Left ventricle myocardium inferior (tissue), 1 donor: ENCODE measurements around the gene IBTK. TPM values are rescaled to one million over a fixed set of nuclear protein-coding genes. Genes with fewer than 3 reads are reported as not detected.

Experiments used
- DNase-seq: peaks from one replicate; pipeline ENCODE4 v3.0.0-alpha.2; 2020
- H3K27ac ChIP-seq: fragments of 200-600 bp; replicated peaks from 2 replicates; pipeline ENCODE4 v1.8.0; 2021
- H3K27me3 ChIP-seq: fragments of 200-600 bp; 2 replicates; pipeline ENCODE4 v1.8.0; 2021; ENCODE audit warnings: low read depth
- H3K36me3 ChIP-seq: fragments of 200-600 bp; 2 replicates; pipeline ENCODE4 v1.8.0; 2021
- H3K4me1 ChIP-seq: fragments of 200-600 bp; 2 replicates; pipeline ENCODE4 v1.8.0; 2021
- H3K4me3 ChIP-seq: fragments of 200-600 bp; 2 replicates; pipeline ENCODE4 v1.8.0; 2021; ENCODE audit warnings: mild to moderate bottlenecking, moderate library complexity
- H3K9me3 ChIP-seq: fragments of 200-600 bp; replicated peaks from 2 replicates; pipeline ENCODE4 v1.8.0; 2021
- intact Hi-C: fragments of 100-400 bp; cut with micrococcal nuclease; formaldehyde crosslinking; loops from one replicate; pipeline ENCODE4 v1.11.0; 2022
- total RNA-seq: library from RNA; stranded (reverse); fragmentation: NEBNext Ultra II Directional; extraction: Animal tissue kit (Norgen Biotek cat#: 25700); gene quantifications from one replicate; pipeline ENCODE4 v1.2.1, GENCODE V29; 2021
- TF ChIP-seq, protein P1 (sequence below): fragments of 200-600 bp; IDR thresholded peaks from 2 replicates; pipeline ENCODE4 v1.8.0; 2021; ENCODE audit warnings: antibody characterized with exemption, mild to moderate bottlenecking, borderline replicate concordance
- donor health status: DM: no; HTN: yes; CAD: no; lungs with severe emphysema.

Gene IBTK
- total RNA-seq, 1 donor from 2014 or later = 28.5 TPM

DNA sequence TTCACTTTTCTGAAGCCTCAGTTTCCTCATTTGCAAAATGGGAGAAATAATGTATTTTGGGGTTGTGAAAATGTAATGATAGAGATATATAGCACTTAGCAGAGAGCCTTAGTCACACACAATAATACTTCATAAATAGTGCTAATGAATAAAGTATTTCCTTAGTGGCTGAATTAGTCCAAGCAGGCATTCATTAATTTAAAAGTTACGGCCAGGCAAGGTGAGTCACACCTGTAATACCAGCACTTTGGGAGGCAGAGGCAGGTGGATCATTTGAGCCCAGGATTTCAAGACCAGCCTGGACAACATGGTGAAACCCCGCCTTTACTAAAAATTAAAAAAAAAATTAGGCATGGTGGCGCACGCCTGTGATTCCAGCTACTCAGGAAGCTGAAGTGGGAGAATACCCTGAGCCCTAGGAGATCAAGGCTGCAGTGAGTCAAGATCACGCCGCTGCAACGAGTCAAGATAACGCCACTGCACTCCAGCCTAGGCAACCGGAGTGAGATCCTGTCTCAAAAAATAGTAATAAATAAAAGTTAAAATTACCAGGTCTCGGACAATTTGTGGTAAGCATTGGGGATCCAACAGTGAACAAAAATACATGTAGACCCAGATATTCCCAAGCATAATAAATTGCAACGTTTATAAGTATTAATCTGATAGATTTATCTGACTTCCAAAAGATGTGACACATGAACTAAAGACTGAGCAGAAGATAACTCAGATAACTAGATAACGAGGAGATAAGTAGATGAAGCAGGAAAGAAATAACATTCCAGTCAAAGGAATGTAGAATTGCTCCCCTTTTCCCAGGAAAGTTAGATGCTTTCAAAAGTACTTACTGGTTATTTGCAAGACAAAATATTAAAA, 2.1 kb upstream of the IBTK start:
- H3K27me3 ChIP-seq = no peaks in the 10 kb centered on the region
- no peak overlapping the region for H3K4me3 ChIP-seq
- peaks cover 40% of the 10 kb centered on the region for H3K4me1 ChIP-seq
- intact Hi-C loops = loop anchor here (5.0 kb wide), 1 partner anchor 808 kb away; no protein-coding TSS in a partner anchor
- no peak overlapping the region for H3K27ac ChIP-seq
- H3K9me3 ChIP-seq = no peaks in the 10 kb centered on the region
- no peaks in the 10 kb centered on the region for H3K36me3 ChIP-seq
- DNase-seq = no peak
- TF ChIP-seq, protein P1, sequence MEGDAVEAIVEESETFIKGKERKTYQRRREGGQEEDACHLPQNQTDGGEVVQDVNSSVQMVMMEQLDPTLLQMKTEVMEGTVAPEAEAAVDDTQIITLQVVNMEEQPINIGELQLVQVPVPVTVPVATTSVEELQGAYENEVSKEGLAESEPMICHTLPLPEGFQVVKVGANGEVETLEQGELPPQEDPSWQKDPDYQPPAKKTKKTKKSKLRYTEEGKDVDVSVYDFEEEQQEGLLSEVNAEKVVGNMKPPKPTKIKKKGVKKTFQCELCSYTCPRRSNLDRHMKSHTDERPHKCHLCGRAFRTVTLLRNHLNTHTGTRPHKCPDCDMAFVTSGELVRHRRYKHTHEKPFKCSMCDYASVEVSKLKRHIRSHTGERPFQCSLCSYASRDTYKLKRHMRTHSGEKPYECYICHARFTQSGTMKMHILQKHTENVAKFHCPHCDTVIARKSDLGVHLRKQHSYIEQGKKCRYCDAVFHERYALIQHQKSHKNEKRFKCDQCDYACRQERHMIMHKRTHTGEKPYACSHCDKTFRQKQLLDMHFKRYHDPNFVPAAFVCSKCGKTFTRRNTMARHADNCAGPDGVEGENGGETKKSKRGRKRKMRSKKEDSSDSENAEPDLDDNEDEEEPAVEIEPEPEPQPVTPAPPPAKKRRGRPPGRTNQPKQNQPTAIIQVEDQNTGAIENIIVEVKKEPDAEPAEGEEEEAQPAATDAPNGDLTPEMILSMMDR = no peak

DNA sequence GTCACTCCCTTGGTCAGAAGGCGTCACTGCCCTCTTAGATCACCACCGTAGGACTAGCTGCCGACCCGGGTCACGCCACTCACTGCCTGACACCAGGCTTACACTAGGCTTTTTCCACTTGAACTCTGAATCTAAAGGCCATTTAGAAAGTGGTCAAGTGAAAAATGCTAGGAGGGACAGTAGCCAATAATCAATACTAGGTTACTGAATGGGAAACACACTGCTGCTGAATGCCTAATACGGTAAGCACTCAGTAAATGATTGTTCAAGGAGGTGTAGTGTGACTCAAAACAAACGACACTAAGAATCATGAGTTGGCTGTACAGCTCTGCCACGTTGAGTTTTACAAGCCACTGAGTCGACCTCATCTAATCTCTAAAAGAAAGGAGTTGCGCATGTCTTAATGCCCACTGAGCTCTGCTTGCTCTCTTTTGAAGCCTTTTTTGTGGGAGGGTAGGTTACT, 760 bp upstream of the IBTK start:
- Histone ChIP-seq H3K36me3 (no peaks in the 10 kb centered on the region), H3K27ac (peak overlapping the region; percentile 98), H3K9me3 (no peaks in the 10 kb centered on the region), H3K4me1 (peaks cover 53% of the 10 kb centered on the region), H3K27me3 (no peaks in the 10 kb centered on the region), H3K4me3 (peak overlapping the region; percentile 92)
- no peak for DNase-seq
- TF ChIP-seq, protein P1 = no peak
- intact Hi-C loops = no loop called here

DNA sequence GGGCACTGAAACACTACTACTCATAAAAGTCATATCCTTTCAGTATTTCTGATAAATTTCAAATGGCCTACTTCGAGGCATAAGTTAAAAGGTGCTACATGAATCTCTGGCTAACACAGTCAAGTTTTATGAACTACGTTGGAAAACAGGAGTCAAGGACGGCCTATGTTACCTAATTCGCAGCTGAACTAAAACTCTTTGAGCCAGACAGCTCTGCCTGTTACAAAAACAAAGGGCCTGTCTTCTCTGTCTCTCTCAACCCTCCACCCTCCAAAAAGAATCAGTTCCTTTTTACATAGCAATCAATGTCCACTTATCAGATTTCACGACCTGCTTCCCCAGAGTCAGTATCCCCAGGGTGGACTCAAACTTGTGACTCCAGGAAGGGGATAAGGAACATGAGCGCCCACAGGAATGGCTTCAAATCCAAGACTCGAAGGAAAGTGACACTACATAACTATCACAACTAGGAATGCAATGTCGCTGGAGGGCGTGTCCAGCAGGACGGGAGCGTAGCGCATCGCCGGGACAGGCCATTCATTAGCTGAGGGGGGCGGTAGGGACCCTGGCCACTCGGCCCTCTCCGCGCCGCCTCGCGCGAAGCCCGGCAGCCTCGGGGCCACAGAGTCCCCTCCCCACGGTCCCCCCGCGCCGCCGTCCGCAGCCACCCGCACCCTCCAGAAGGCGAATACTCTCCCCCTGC, 591 bp downstream of the IBTK start:
- Histone ChIP-seq H3K36me3 (no peaks in the 10 kb centered on the region), H3K4me3 (peak overlapping the region; percentile 92), H3K27me3 (no peaks in the 10 kb centered on the region), H3K9me3 (no peaks in the 10 kb centered on the region), H3K4me1 (peaks cover 55% of the 10 kb centered on the region), H3K27ac (peak overlapping the region; percentile 98)
- intact Hi-C loops = no loop called here
- TF ChIP-seq, protein P1 = no peak
- DNase-seq = peak; percentile 57

DNA sequence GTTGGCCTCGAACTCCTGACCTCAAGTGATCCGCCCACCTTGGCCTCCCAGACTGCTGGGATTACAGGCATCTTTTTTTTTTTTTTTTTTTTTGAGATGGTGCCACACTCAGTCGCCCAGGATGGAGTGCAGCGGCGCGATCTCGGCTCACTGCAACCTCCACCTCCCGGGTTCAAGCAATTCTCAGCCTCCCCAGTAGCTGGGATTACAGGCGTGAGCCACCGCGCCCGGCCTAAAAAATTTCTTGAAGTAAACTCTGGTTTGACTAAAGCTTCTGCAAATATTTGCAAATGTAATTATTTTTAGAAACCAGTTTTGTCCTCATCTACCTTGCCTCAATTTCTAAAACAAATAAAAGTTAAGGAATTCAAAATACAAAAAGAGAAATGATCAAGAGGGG, 1.2 kb downstream of the IBTK start:
- no peaks in the 10 kb centered on the region for H3K27me3 ChIP-seq
- peak overlapping the region; percentile 92 for H3K4me3 ChIP-seq
- H3K9me3 ChIP-seq = no peaks in the 10 kb centered on the region
- H3K36me3 ChIP-seq = no peaks in the 10 kb centered on the region
- TF ChIP-seq, protein P1 = no peak
- peaks cover 55% of the 10 kb centered on the region for H3K4me1 ChIP-seq
- intact Hi-C loops = no loop called here
- DNase-seq = no peak
- H3K27ac ChIP-seq = peak overlapping the region; percentile 98

- Histone ChIP-seq H3K27me3 (no peaks in the 10 kb centered on the region), H3K27ac (no peak overlapping the region), H3K36me3 (peaks cover under 1% of the 10 kb centered on the region)
Observed at GRCh38 chr6:82245376-82245775, 2.2 kb downstream of the IBTK start.

More at GRCh38 chr6:82245376-82245775, 2.2 kb downstream of the IBTK start:
- DNase-seq = no peak
- no peak overlapping the region for H3K4me3 ChIP-seq
- TF ChIP-seq, protein P1 = no peak
- intact Hi-C loops = no loop called here
- peaks cover 61% of the 10 kb centered on the region for H3K4me1 ChIP-seq
- H3K9me3 ChIP-seq = no peaks in the 10 kb centered on the region
